Raji (cell line): Measurements from ENCODE around the gene UBTD1.

ENCODE experiments used
- POLR2A ChIP-seq: IDR thresholded peaks from 2 replicates; pipeline ENCODE4 v1.6.1; 2011; ENCODE audit warnings: low read depth, low read length, control low read depth; ENCODE audit not compliant: insufficient read depth

UBTD1 gene

GRCh38 chr10:97498841-97499560 is at the start of gene UBTD1:
Gene UBTD1 (plus strand): TSS chr10:97498924. CDS start chr10:97499204, 280 bp downstream.
- no peak for TF ChIP-seq POLR2A

GRCh38 chr10:97450828-97451227 is 47.9 kb upstream of the UBTD1 start:
- no peak for TF ChIP-seq POLR2A

GRCh38 chr10:97451605-97452004 is 47.1 kb upstream of the UBTD1 start:
- TF ChIP-seq POLR2A: no peak

GRCh38 chr10:97452352-97452751 is 46.4 kb upstream of the UBTD1 start:
- TF ChIP-seq POLR2A: no peak

GRCh38 chr10:97454330-97455036 is 44.2 kb upstream of the UBTD1 start:
- TF ChIP-seq POLR2A: no peak

GRCh38 chr10:97456034-97456685 is 42.6 kb upstream of the UBTD1 start:
- TF ChIP-seq POLR2A: no peak

- TF ChIP-seq POLR2A: no peak
Observed at GRCh38 chr10:97456686-97457065, 42.0 kb upstream of the UBTD1 start.

- no peak for TF ChIP-seq POLR2A
Observed at GRCh38 chr10:97459111-97459510, 39.6 kb upstream of the UBTD1 start.

GRCh38 chr10:97459933-97460332 is 38.8 kb upstream of the UBTD1 start:
- TF ChIP-seq POLR2A: no peak

- no peak for TF ChIP-seq POLR2A
Observed at GRCh38 chr10:97462309-97462708, 36.4 kb upstream of the UBTD1 start.

- no peak for TF ChIP-seq POLR2A
Observed at GRCh38 chr10:97463363-97464132, 35.2 kb upstream of the UBTD1 start.

GRCh38 chr10:97464226-97464625 is 34.5 kb upstream of the UBTD1 start:
- TF ChIP-seq POLR2A: no peak

GRCh38 chr10:97465982-97466381 is 32.7 kb upstream of the UBTD1 start:
- TF ChIP-seq POLR2A: no peak

- no peak for TF ChIP-seq POLR2A
Observed at GRCh38 chr10:97466755-97467154, 32.0 kb upstream of the UBTD1 start.

- TF ChIP-seq POLR2A: no peak
Observed at GRCh38 chr10:97468162-97468561, 30.6 kb upstream of the UBTD1 start.
